H9 (cell line): ENCODE data around the gene SLITRK2. TPM values are rescaled to one million over a fixed set of nuclear protein-coding genes. Genes with fewer than 3 reads are reported as not detected.

ENCODE experiments used
- DNase-seq: peaks from one replicate; pipeline ENCODE4 v3.0.0-alpha.2; 2017
- H2AFZ ChIP-seq: one replicate; pipeline ENCODE4 v1.6.1; 2013; ENCODE audit warnings: mild to moderate bottlenecking, low read length, control low read depth, moderate library complexity
- H2AK5ac ChIP-seq: 2 replicates; pipeline ENCODE4 v1.6.1; 2013; ENCODE audit warnings: low read length, control low read depth, mixed read lengths; ENCODE audit not compliant: insufficient read length
- H2BK120ac ChIP-seq: one replicate; pipeline ENCODE4 v1.6.1; 2013; ENCODE audit warnings: low read depth, mild to moderate bottlenecking, low read length, control low read depth, inconsistent platforms; ENCODE audit not compliant: poor library complexity, severe bottlenecking
- H2BK12ac ChIP-seq: 2 replicates; pipeline ENCODE4 v1.6.1; 2013; ENCODE audit warnings: low read length, control low read depth, mixed read lengths, low read depth; ENCODE audit not compliant: insufficient read length
- H2BK15ac ChIP-seq: 2 replicates; pipeline ENCODE4 v1.6.1; 2013; ENCODE audit warnings: low read depth, low read length, control low read depth
- H2BK20ac ChIP-seq: one replicate; pipeline ENCODE4 v1.6.1; 2013; ENCODE audit warnings: low read depth, mild to moderate bottlenecking, low read length, control low read depth, inconsistent platforms; ENCODE audit not compliant: poor library complexity, severe bottlenecking
- H2BK5ac ChIP-seq: 2 replicates; pipeline ENCODE4 v1.6.1; 2013; ENCODE audit warnings: low read length, control low read depth, mixed read lengths; ENCODE audit not compliant: insufficient read length
- H3K14ac ChIP-seq: 2 replicates; pipeline ENCODE4 v1.6.1; 2013; ENCODE audit warnings: low read length, control low read depth; ENCODE audit not compliant: insufficient read depth
- H3K18ac ChIP-seq: 2 replicates; pipeline ENCODE4 v1.6.1; 2013; ENCODE audit warnings: low read depth, mild to moderate bottlenecking, mixed read lengths, low read length, control low read depth; ENCODE audit not compliant: insufficient read length
- H3K23ac ChIP-seq: 2 replicates; pipeline ENCODE4 v1.6.1; 2013; ENCODE audit warnings: low read length, control low read depth, mixed read lengths, low read depth; ENCODE audit not compliant: insufficient read length
- H3K23me2 ChIP-seq: 2 replicates; pipeline ENCODE4 v1.6.1; 2013; ENCODE audit warnings: low read depth, mild to moderate bottlenecking, mixed read lengths, low read length, control low read depth; ENCODE audit not compliant: insufficient read length, poor library complexity, severe bottlenecking
- H3K27ac ChIP-seq: 2 replicates; pipeline ENCODE4 v1.5.1; 2013; ENCODE audit warnings: low read length, control low read depth, mixed read lengths, low read depth; ENCODE audit not compliant: insufficient read length
- H3K27me3 ChIP-seq: 2 replicates; pipeline ENCODE4 v1.6.1; 2013; ENCODE audit warnings: low read length, control low read depth, inconsistent platforms; ENCODE audit not compliant: insufficient read depth
- H3K4ac ChIP-seq: 2 replicates; pipeline ENCODE4 v1.6.1; 2013; ENCODE audit warnings: low read depth, mild to moderate bottlenecking, control low read depth, inconsistent platforms, low read length, moderate library complexity
- H3K4me1 ChIP-seq: 2 replicates; pipeline ENCODE4 v1.6.1; 2013; ENCODE audit warnings: low read length, control low read depth, inconsistent platforms; ENCODE audit not compliant: insufficient read depth
- H3K4me2 ChIP-seq: 2 replicates; pipeline ENCODE4 v1.6.1; 2013; ENCODE audit warnings: low read length, control low read depth, mixed read lengths; ENCODE audit not compliant: insufficient read length, insufficient read depth
- H3K56ac ChIP-seq: 2 replicates; pipeline ENCODE4 v1.6.1; 2013; ENCODE audit warnings: low read depth, mild to moderate bottlenecking, mixed read lengths, low read length, control low read depth; ENCODE audit not compliant: insufficient read length
- H3K79me1 ChIP-seq: 2 replicates; pipeline ENCODE4 v1.6.1; 2013; ENCODE audit warnings: low read depth, mild to moderate bottlenecking, moderate library complexity, low read length, control low read depth, inconsistent platforms; ENCODE audit not compliant: insufficient read depth, poor library complexity, severe bottlenecking
- H3K79me2 ChIP-seq: 2 replicates; pipeline ENCODE4 v1.6.1; 2013; ENCODE audit warnings: low read length, control low read depth, inconsistent platforms; ENCODE audit not compliant: insufficient read depth
- H3K9ac ChIP-seq: 2 replicates; pipeline ENCODE4 v1.6.1; 2013; ENCODE audit warnings: low read length, control low read depth, mixed read lengths; ENCODE audit not compliant: insufficient read length; ENCODE audit errors: extremely low read depth
- H3K9me3 ChIP-seq: one replicate; pipeline ENCODE4 v1.6.1; 2013; ENCODE audit warnings: low read depth, low read length, inconsistent platforms; ENCODE audit not compliant: control insufficient read depth
- H3T11ph ChIP-seq: one replicate; pipeline ENCODE4 v1.6.1; 2013; ENCODE audit warnings: mild to moderate bottlenecking, low read length, control low read depth, inconsistent platforms
- H4K20me1 ChIP-seq: one replicate; pipeline ENCODE4 v1.6.1; 2013; ENCODE audit not compliant: control insufficient read depth, insufficient read length, insufficient read depth
- H4K5ac ChIP-seq: 2 replicates; pipeline ENCODE4 v1.6.1; 2013; ENCODE audit warnings: low read depth, mild to moderate bottlenecking, mixed read lengths, low read length, control low read depth; ENCODE audit not compliant: insufficient read length
- H4K8ac ChIP-seq: replicated peaks from 2 replicates; pipeline ENCODE4 v1.6.1; 2013; ENCODE audit warnings: low read length, control low read depth, mixed read lengths, low read depth; ENCODE audit not compliant: insufficient read length
- H4K91ac ChIP-seq: 2 replicates; pipeline ENCODE4 v1.6.1; 2013; ENCODE audit warnings: low read depth, mild to moderate bottlenecking, moderate library complexity, mixed read lengths, low read length, control low read depth; ENCODE audit not compliant: insufficient read length
- H3K27ac Mint-ChIP-seq, 3 experiments: 2 replicates in 2 of 3; 3 replicates in 1 of 3; pipeline ENCODE4 v1.8.0; 2020 to 2021; ENCODE audit warnings: mixed read lengths in 3 of 3, mild to moderate bottlenecking in 1 of 3, moderate library complexity in 1 of 3
- H3K27me3 Mint-ChIP-seq: 2 replicates; pipeline ENCODE4 v1.8.0; 2021; ENCODE audit warnings: low read depth, mild to moderate bottlenecking, moderate library complexity, mixed read lengths
- H3K36me3 Mint-ChIP-seq, 3 experiments: 2 replicates in 2 of 3; 3 replicates in 1 of 3; pipeline ENCODE4 v1.8.0; 2020 to 2021; ENCODE audit warnings: low read depth in 3 of 3, mixed read lengths in 3 of 3; ENCODE audit not compliant: insufficient read depth in 1 of 3
- H3K4me1 Mint-ChIP-seq, 2 experiments: 2 replicates each; pipeline ENCODE4 v1.8.0; 2020; ENCODE audit warnings: mixed read lengths in 2 of 2
- H3K4me3 Mint-ChIP-seq, 2 experiments: 2 replicates in 1 of 2; 3 replicates in 1 of 2; pipeline ENCODE4 v1.8.0; 2020 to 2021; ENCODE audit warnings: mild to moderate bottlenecking in 2 of 2, mixed read lengths in 2 of 2, moderate library complexity in 1 of 2
- H3K9me3 Mint-ChIP-seq, 2 experiments: 2 replicates in 1 of 2; 3 replicates in 1 of 2; pipeline ENCODE4 v1.8.0; 2020; ENCODE audit warnings: mild to moderate bottlenecking in 2 of 2, mixed read lengths in 2 of 2, moderate library complexity in 1 of 2
- CTCF ChIP-seq: fragments of 200-600 bp; sonication (generic); conservative IDR thresholded peaks from 3 replicates; pipeline ENCODE4 v1.8.0; 2021; ENCODE audit warnings: antibody characterized with exemption, mild to moderate bottlenecking
- WGBS: extraction: QIAGEN DNeasy Blood & Tissue Kit; methylation state at CpG from one replicate; pipeline ENCODE4 v1.1.7; 2013; ENCODE audit warnings: missing lambda C conversion rate, low lambda C conversion rate, mixed read lengths; ENCODE audit not compliant: insufficient read length; ENCODE audit errors: extremely low coverage; 5-methylcytosine and 5-hydroxymethylcytosine counted together
- total RNA-seq: library from RNA; stranded (reverse); gene quantifications from 2 replicates; pipeline ENCODE4 v1.2.1, GENCODE V29; 2021

Gene SLITRK2
- total RNA-seq, 1 experiment from 2014 or later = 0.09 TPM

- Histone ChIP-seq H2BK20ac (no peak overlapping the region), H3K4me2 (peak overlapping the region; percentile 81), H2AFZ (no peak overlapping the region), H2BK120ac (no peak overlapping the region), H4K91ac (no peak overlapping the region), H3K18ac (no peak overlapping the region), H3K9me3 (peaks cover 20% of the 10 kb centered on the region), H3K9ac (no peak overlapping the region), H3K27ac (no peak overlapping the region), H3K27me3 (peaks cover 42% of the 10 kb centered on the region), H3K4me1 (no peaks in the 10 kb centered on the region), H3K23ac (no peak overlapping the region), H3K23me2 (peaks cover 14% of the 10 kb centered on the region), H4K5ac (no peak overlapping the region), H3T11ph (no peak overlapping the region), H4K8ac (no peak overlapping the region), H2AK5ac (no peak overlapping the region), H2BK5ac (no peak overlapping the region), H3K56ac (no peak overlapping the region), H4K20me1 (no peaks in the 10 kb centered on the region), H3K14ac (no peak overlapping the region), H2BK12ac (no peak overlapping the region), H2BK15ac (no peak overlapping the region), H3K79me2 (no peaks in the 10 kb centered on the region), H3K79me1 (no peaks in the 10 kb centered on the region), H3K4ac (no peak overlapping the region)
- TF ChIP-seq CTCF = no peak
- Mint-ChIP-seq H3K4me3 (peak overlapping the region; percentile 47 to 82), H3K4me1 (peaks cover 11 to 16% of the 10 kb centered on the region in 2 experiments; a peak in 3 of 4 replicates), H3K27ac (no peak overlapping the region), H3K27me3 (peaks cover 95% of the 10 kb centered on the region), H3K36me3 (peaks cover 0 to 2% (median 2%) of the 10 kb centered on the region in 3 experiments; a peak in 2 of 7 replicates), H3K9me3 (peaks cover 59 to 62% of the 10 kb centered on the region in 2 experiments)
- DNase-seq = no peak
- WGBS = no CpG with 5 or more reads among the region's 20 CpGs
Measured at GRCh38 chrX:145816601-145817315, 871 bp upstream of the SLITRK2 start.
